NOMO-1 treated with DMSO at 0.1 percent for 48 hours (cell line): ENCODE data around the gene SGMS2.

ENCODE experiments used
- DNase-seq: peaks from one replicate; lab custom pipeline; 2025; ENCODE audit not compliant: unreplicated experiment; lab: John Stamatoyannopoulos, UW

The SGMS2 gene

GRCh38 chr4:107824350-107825071 is at the start of gene SGMS2:
Gene SGMS2, plus strand, starts transcription at chr4:107824932. Its CDS starts 70,622 bp downstream, at chr4:107895554.
- peak; percentile 93 for DNase-seq

- no peak for DNase-seq
Observed at GRCh38 chr4:107777890-107778289, 46.8 kb upstream of the SGMS2 start.

- no peak for DNase-seq
Observed at GRCh38 chr4:107778784-107779530, 45.8 kb upstream of the SGMS2 start.

DNA sequence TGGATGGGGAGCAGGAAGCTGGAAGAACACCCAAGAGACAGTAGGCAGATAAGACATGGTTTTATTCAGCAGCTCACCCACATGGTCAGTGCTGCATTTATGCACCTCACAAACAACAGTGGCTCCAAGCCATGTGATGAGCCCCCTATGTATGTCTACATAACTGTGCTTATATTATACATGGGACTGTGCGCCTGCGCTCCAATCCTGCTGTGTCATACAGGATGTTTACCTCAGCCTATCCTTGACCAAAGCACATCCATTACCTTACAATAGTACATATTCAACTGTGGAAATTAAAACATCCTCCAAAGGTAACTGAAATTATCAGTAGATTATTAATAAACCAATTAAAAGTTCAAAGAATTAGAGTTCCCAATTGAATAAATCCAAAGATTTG is 44.1 kb upstream of the SGMS2 start:
- DNase-seq: no peak

DNA sequence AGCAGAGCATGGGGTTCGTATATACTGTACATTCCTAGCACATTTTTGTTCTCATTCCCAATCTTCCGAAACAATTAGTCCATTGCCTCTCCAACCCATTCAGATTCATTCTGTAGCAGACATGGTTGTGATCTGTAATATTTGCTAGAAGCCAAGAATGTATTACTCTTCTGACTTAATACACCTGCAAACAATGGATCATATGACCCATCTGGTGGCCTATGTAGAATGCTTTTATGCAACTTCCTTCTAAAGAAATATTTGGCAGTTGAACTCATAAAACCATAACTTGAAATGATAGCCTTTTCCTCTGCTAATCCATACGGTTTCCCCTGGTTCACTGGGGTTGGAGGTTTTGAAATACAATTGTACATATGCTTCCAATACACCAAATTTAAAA is 32.8 kb upstream of the SGMS2 start:
- peak; percentile 6 for DNase-seq

DNA sequence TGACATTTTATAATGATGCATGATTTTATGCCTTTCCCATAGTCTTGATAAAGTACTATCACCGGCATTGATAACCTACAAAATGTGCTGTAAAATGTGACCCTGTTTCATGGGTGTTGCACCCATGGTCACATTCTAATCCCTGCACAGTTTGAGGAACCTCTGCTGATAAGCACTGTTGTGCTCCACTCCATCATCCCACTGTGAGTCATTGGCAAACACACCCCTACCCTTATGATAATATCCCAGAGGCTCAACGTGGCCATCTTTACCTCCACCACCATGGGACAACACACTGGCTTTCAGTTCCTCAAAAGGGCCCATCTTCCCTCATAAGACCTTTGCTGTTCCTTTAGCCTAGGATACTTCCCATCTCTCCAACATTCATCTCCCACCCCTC is 32.0 kb upstream of the SGMS2 start:
- DNase-seq: peak; percentile 48

DNA sequence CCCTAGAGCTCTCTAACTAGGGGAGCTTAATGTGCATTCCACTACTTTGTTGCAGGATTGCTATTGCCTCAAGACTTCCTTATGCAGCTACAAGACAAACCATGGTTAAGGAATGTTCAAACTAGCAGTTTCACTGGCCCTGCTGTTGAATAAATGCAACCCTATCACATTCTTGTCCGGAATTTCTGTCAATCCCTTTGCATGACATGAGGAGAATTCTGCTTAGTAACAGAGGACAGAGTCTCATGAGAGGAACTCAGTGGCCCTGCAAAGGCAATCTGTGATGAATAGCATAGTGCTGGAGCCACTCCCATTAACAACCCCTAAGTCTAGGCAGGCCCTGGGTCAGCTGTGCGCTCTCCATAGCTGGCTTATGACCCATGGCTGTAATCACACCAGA is 30.7 kb upstream of the SGMS2 start:
- no peak for DNase-seq

- DNase-seq: peak; percentile 46
Observed at GRCh38 chr4:107799669-107800450, 24.9 kb upstream of the SGMS2 start.

GRCh38 chr4:107800706-107801105 is 24.0 kb upstream of the SGMS2 start:
- peak; percentile 55 for DNase-seq

- DNase-seq: no peak
Observed at GRCh38 chr4:107801766-107802211, 22.9 kb upstream of the SGMS2 start.

- DNase-seq: peak; percentile 59
Observed at GRCh38 chr4:107804956-107805355, 19.8 kb upstream of the SGMS2 start.

- no peak for DNase-seq
Observed at GRCh38 chr4:107806196-107806595, 18.5 kb upstream of the SGMS2 start.

DNA sequence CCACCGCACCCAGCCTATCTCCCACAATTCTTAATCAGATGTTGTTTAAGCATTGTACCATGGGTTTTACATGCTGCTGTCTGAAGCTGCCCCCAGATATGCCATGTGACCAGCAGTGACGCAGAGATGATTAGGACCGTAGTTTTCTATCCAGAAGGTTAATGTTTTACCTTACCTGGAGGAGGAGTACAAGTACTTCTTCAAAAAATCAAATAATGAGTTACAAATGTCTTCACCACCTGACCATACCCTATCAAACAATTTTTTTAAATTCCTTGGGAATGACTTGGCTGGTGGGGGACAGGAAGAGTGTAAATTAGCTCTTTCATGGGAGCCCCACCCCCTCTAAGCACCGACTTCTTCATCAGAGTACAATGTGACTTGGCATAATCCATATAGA is 16.2 kb upstream of the SGMS2 start:
- DNase-seq: no peak

GRCh38 chr4:107809210-107809609 is 15.5 kb upstream of the SGMS2 start:
- DNase-seq: no peak

- no peak for DNase-seq
Observed at GRCh38 chr4:107814758-107815157, 10.0 kb upstream of the SGMS2 start.

GRCh38 chr4:107815158-107815557 is 9.6 kb upstream of the SGMS2 start:
- no peak for DNase-seq

GRCh38 chr4:107818301-107818910 is 6.3 kb upstream of the SGMS2 start:
- DNase-seq: peak; percentile 88

DNA sequence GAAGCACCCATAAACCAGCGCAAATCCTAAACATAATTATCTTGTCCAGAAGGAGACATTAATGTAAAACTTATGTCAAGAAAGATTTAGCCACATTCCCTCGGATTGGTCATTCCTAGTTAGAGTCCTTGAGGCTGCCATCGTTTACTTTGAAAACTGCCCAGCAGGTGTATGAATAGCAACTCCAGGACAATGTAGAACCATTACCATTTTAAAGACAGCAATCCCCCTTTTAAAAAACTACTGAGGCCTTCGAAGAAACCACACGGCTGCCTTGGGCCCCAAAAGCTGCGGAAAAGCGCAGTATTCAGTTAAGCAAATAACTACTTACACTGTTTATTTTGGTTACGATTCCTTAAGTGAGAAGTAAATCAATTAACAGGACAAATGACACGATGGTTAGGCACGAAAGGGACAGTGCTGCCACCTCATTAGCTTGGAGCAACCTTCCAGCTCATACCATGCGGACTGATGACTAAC is 822 bp upstream of the SGMS2 start:
- DNase-seq: no peak

- peak; percentile 57 for DNase-seq
Observed at GRCh38 chr4:107825072-107825824, 516 bp downstream of the SGMS2 start.

DNA sequence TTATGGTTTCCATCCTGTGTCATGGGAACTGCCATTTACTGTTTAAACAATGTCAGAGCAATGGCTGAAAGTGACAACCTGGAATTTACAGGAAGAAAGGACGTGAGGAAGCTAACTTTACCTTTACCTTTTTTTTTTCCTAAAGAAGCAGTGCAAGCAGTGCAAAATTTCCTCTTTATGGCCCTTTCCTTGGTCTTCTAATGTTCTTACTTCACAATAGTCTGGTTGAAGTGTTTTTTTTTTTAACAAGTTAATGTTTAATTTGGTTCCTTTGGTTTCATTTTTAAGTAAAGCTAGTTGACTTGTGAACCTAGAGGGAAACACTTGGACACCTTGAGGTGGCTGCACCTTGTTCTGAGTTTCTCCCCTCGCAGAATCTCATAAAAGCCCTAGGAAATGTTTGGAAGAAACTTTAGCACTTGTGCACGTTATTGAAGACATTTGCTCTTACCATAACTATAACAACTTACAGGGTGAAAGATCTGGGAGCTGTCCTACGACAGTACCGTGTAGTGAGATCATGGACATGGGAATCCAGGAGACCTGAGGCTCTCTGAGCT is 1.8 kb downstream of the SGMS2 start:
- no peak for DNase-seq
